RWPE2 (cell line): ENCODE data around the gene NRIP1.

Source experiments
- ATAC-seq: fragments of 200-7000 bp; cut with Tn5 transposase; 3 replicates; pipeline ENCODE4 v1.9.1; 2021; ENCODE audit warnings: low read depth
- DNase-seq: peaks from one replicate; pipeline ENCODE4 v3.0.0-alpha.2; 2020; ENCODE audit warnings: low spot score
- H3K27ac ChIP-seq: fragments of 450-650 bp; 2 replicates; pipeline ENCODE4 v1.5.1; 2017; ENCODE audit warnings: mild to moderate bottlenecking; ENCODE audit not compliant: poor library complexity, severe bottlenecking
- H3K27me3 ChIP-seq: fragments of 250-450 bp; sonication (Bioruptor Pico); 2 replicates; pipeline ENCODE4 v1.5.1; 2021; ENCODE audit warnings: mild to moderate bottlenecking, moderate library complexity; ENCODE audit not compliant: insufficient read depth, poor library complexity, severe bottlenecking
- H3K36me3 ChIP-seq: fragments of 250-450 bp; sonication (Bioruptor Pico); 2 replicates; pipeline ENCODE4 v1.5.1; 2020; ENCODE audit warnings: low read depth, mild to moderate bottlenecking, moderate library complexity
- H3K4me1 ChIP-seq: fragments of 250-450 bp; sonication (Bioruptor Pico); 2 replicates; pipeline ENCODE4 v1.5.1; 2021; ENCODE audit warnings: mild to moderate bottlenecking, moderate library complexity; ENCODE audit not compliant: insufficient read depth, poor library complexity, severe bottlenecking
- H3K4me3 ChIP-seq: fragments of 250-450 bp; sonication (Bioruptor Pico); 2 replicates; pipeline ENCODE4 v1.5.1; 2021; ENCODE audit warnings: mild to moderate bottlenecking, moderate library complexity; ENCODE audit not compliant: severe bottlenecking
- H3K9me3 ChIP-seq: fragments of 250-450 bp; sonication (Bioruptor Pico); 2 replicates; pipeline ENCODE4 v1.5.1; 2021; ENCODE audit warnings: mild to moderate bottlenecking, moderate library complexity; ENCODE audit not compliant: severe bottlenecking
- CTCF ChIP-seq: fragments of 450-650 bp; IDR thresholded peaks from one replicate; pipeline ENCODE4 v1.5.1; 2017; ENCODE audit warnings: mild to moderate bottlenecking, moderate library complexity; ENCODE audit not compliant: poor library complexity, severe bottlenecking

The NRIP1 gene

GRCh38 chr21:14962217-14962616 lies 102.6 kb downstream of the NRIP1 start:
- H3K27ac ChIP-seq, result no peak overlapping the region
- no peak for TF ChIP-seq CTCF
- ATAC-seq, result no peak
- H3K36me3 ChIP-seq, result peaks cover 29% of the 10 kb centered on the region
- H3K4me1 ChIP-seq, result peaks cover 2% of the 10 kb centered on the region
- H3K27me3 ChIP-seq, result no peaks in the 10 kb centered on the region
- no peaks in the 10 kb centered on the region for H3K9me3 ChIP-seq
- H3K4me3 ChIP-seq, result no peak overlapping the region
- DNase-seq, result no peak

- Histone ChIP-seq H3K27ac (no peak overlapping the region), H3K27me3 (no peaks in the 10 kb centered on the region), H3K9me3 (no peaks in the 10 kb centered on the region), H3K4me1 (peaks cover 5% of the 10 kb centered on the region), H3K4me3 (no peak overlapping the region), H3K36me3 (peaks cover 22% of the 10 kb centered on the region)
- TF ChIP-seq CTCF, result no peak
- DNase-seq, result no peak
- ATAC-seq, result no peak
Measured at GRCh38 chr21:14961502-14961901, 103.3 kb downstream of the NRIP1 start.

GRCh38 chr21:14959343-14959742 lies 105.5 kb downstream of the NRIP1 start:
- DNase-seq (no peak), ATAC-seq (no peak)
- Histone ChIP-seq H3K27me3 (no peaks in the 10 kb centered on the region), H3K4me1 (peaks cover 5% of the 10 kb centered on the region), H3K9me3 (no peaks in the 10 kb centered on the region), H3K4me3 (no peak overlapping the region), H3K27ac (no peak overlapping the region), H3K36me3 (peaks cover 15% of the 10 kb centered on the region; the same call in 1 of the 2 replicates)
- TF ChIP-seq CTCF, result no peak

- Histone ChIP-seq H3K36me3 (0 out of 2 replicates have a peak, but pooled peaks cover 3% of the 10 kb centered on the region), H3K4me3 (no peak overlapping the region), H3K9me3 (no peaks in the 10 kb centered on the region), H3K4me1 (peaks cover 5% of the 10 kb centered on the region), H3K27me3 (no peaks in the 10 kb centered on the region), H3K27ac (no peak overlapping the region)
- peak; percentile 29; the same call in 1 of the 3 replicates for ATAC-seq
- no peak for TF ChIP-seq CTCF
- DNase-seq, result no peak
Measured at GRCh38 chr21:14957836-14958235, 107.0 kb downstream of the NRIP1 start.

- Histone ChIP-seq H3K4me3 (no peak overlapping the region), H3K27ac (peak overlapping the region; percentile 11), H3K9me3 (no peaks in the 10 kb centered on the region), H3K36me3 (no peaks in the 10 kb centered on the region), H3K4me1 (peaks cover 5% of the 10 kb centered on the region), H3K27me3 (no peaks in the 10 kb centered on the region)
- ATAC-seq (peak; percentile 62), DNase-seq (no peak)
- TF ChIP-seq CTCF, result no peak
Measured at GRCh38 chr21:14956807-14957206, 108.0 kb downstream of the NRIP1 start.
